ENCODE results near the gene RAD52. TPM values are rescaled to one million over a fixed set of nuclear protein-coding genes. Genes with fewer than 3 reads are reported as not detected.

RAD52 gene
- polyA plus RNA-seq, 1 donor from 2014 or later, result 25.5 TPM

DNA sequence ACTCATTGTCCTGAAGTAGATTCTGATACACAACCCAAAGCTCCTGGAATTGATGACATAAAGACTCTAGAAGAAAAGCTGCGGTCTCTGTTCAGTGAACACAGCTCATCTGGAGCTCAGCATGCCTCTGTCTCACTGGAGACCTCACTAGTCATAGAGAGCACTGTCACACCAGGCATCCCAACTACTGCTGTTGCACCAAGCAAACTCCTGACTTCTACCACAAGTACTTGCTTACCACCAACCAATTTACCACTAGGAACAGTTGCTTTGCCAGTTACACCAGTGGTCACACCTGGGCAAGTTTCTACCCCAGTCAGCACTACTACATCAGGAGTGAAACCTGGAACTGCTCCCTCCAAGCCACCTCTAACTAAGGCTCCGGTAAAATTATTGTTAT lies 63.8 kb downstream of the RAD52 start:
- Histone ChIP-seq H3K27ac (ENCODE audit: low read length) (no peak overlapping the region), H3K36me3 (ENCODE audit: insufficient read depth, low read length) (peaks cover 29% of the 10 kb centered on the region), H4K20me1 (ENCODE audit: insufficient read depth) (no peaks in the 10 kb centered on the region), H3K27me3 (ENCODE audit: insufficient read depth, low read depth, low read length) (no peaks in the 10 kb centered on the region), H3F3A (ENCODE audit: insufficient read depth, low read length, poor library complexity, severe bottlenecking) (no peaks in the 10 kb centered on the region), H3K79me2 (replicated peaks; ENCODE audit: insufficient read depth, low read length) (no peaks in the 10 kb centered on the region), H3K9me2 (ENCODE audit: insufficient read depth, low read length) (no peaks in the 10 kb centered on the region), H3K9me3 (ENCODE audit: low read length) (no peaks in the 10 kb centered on the region), H2AFZ (ENCODE audit: low read depth, low read length) (no peak overlapping the region), H3K9ac (ENCODE audit: low read length) (no peak overlapping the region), H3K4me2 (ENCODE audit: low read length) (no peak overlapping the region), H3K4me3 (ENCODE audit: low read length) (no peak overlapping the region)
- TF ChIP-seq EZH2 (IDR thresholded peaks at IDR 0.05; ENCODE audit: borderline replicate concordance, insufficient read depth, low read length, poor library complexity, severe bottlenecking), result no peak

DNA sequence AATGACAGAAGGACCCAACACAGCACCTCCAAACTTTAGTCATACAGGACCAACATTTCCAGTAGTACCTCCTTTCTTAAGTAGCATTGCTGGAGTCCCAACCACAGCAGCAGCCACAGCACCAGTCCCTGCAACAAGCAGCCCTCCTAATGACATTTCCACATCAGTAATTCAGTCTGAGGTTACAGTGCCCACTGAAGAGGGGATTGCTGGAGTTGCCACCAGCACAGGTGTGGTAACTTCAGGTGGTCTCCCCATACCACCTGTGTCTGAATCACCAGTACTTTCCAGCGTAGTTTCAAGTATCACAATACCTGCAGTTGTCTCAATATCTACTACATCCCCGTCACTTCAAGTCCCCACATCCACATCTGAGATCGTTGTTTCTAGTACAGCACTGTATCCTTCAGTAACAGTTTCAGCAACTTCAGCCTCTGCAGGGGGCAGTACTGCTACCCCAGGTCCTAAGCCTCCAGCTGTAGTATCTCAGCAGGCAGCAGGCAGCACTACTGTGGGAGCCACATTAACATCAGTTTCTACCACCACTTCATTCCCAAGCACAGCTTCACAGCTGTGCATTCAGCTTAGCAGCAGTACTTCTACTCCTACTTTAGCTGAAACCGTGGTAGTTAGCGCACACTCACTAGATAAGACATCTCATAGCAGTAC lies 64.6 kb downstream of the RAD52 start:
- no peaks in the 10 kb centered on the region for H3F3A ChIP-seq (ENCODE audit: insufficient read depth, low read length, poor library complexity, severe bottlenecking)
- no peaks in the 10 kb centered on the region for H4K20me1 ChIP-seq (ENCODE audit: insufficient read depth)
- no peak overlapping the region for H3K4me3 ChIP-seq (ENCODE audit: low read length)
- no peaks in the 10 kb centered on the region for H3K79me2 ChIP-seq (replicated peaks; ENCODE audit: insufficient read depth, low read length)
- H3K27ac ChIP-seq (ENCODE audit: low read length), result no peak overlapping the region
- no peak overlapping the region for H3K4me2 ChIP-seq (ENCODE audit: low read length)
- H3K36me3 ChIP-seq (ENCODE audit: insufficient read depth, low read length), result peaks cover 32% of the 10 kb centered on the region
- H3K9ac ChIP-seq (ENCODE audit: low read length), result no peak overlapping the region
- TF ChIP-seq EZH2 (IDR thresholded peaks at IDR 0.05; ENCODE audit: borderline replicate concordance, insufficient read depth, low read length, poor library complexity, severe bottlenecking), result no peak
- H3K27me3 ChIP-seq (ENCODE audit: insufficient read depth, low read depth, low read length), result no peaks in the 10 kb centered on the region
- H2AFZ ChIP-seq (ENCODE audit: low read depth, low read length), result no peak overlapping the region
- H3K9me2 ChIP-seq (ENCODE audit: insufficient read depth, low read length), result no peaks in the 10 kb centered on the region
- no peaks in the 10 kb centered on the region for H3K9me3 ChIP-seq (ENCODE audit: low read length)

DNA sequence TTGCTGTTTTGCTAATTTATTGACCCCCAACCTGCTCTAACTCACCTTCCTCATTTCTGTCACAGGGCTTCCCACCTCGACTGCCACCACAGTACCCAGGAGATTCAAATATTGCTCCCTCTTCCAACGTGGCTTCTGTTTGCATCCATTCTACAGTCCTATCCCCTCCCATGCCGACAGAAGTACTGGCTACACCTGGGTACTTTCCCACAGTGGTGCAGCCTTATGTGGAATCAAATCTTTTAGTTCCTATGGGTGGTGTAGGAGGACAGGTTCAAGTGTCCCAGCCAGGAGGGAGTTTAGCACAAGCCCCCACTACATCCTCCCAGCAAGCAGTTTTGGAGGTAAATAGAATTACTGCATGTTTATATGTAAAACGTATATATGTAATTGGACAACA lies 68.8 kb downstream of the RAD52 start:
- Histone ChIP-seq H3K9ac (ENCODE audit: low read length) (no peak overlapping the region), H3F3A (ENCODE audit: insufficient read depth, low read length, poor library complexity, severe bottlenecking) (no peaks in the 10 kb centered on the region), H3K9me3 (ENCODE audit: low read length) (no peaks in the 10 kb centered on the region), H3K27me3 (ENCODE audit: insufficient read depth, low read depth, low read length) (no peaks in the 10 kb centered on the region), H3K4me2 (ENCODE audit: low read length) (no peak overlapping the region), H3K27ac (ENCODE audit: low read length) (no peak overlapping the region), H2AFZ (ENCODE audit: low read depth, low read length) (no peak overlapping the region), H3K79me2 (replicated peaks; ENCODE audit: insufficient read depth, low read length) (no peaks in the 10 kb centered on the region), H3K36me3 (ENCODE audit: insufficient read depth, low read length) (peaks cover 36% of the 10 kb centered on the region), H3K4me3 (ENCODE audit: low read length) (no peak overlapping the region), H3K9me2 (ENCODE audit: insufficient read depth, low read length) (no peaks in the 10 kb centered on the region), H4K20me1 (ENCODE audit: insufficient read depth) (no peaks in the 10 kb centered on the region)
- TF ChIP-seq RAD21 (conservative IDR thresholded peaks at IDR 0.05), result no peak
- TF ChIP-seq, protein P1, sequence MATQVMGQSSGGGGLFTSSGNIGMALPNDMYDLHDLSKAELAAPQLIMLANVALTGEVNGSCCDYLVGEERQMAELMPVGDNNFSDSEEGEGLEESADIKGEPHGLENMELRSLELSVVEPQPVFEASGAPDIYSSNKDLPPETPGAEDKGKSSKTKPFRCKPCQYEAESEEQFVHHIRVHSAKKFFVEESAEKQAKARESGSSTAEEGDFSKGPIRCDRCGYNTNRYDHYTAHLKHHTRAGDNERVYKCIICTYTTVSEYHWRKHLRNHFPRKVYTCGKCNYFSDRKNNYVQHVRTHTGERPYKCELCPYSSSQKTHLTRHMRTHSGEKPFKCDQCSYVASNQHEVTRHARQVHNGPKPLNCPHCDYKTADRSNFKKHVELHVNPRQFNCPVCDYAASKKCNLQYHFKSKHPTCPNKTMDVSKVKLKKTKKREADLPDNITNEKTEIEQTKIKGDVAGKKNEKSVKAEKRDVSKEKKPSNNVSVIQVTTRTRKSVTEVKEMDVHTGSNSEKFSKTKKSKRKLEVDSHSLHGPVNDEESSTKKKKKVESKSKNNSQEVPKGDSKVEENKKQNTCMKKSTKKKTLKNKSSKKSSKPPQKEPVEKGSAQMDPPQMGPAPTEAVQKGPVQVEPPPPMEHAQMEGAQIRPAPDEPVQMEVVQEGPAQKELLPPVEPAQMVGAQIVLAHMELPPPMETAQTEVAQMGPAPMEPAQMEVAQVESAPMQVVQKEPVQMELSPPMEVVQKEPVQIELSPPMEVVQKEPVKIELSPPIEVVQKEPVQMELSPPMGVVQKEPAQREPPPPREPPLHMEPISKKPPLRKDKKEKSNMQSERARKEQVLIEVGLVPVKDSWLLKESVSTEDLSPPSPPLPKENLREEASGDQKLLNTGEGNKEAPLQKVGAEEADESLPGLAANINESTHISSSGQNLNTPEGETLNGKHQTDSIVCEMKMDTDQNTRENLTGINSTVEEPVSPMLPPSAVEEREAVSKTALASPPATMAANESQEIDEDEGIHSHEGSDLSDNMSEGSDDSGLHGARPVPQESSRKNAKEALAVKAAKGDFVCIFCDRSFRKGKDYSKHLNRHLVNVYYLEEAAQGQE (IDR thresholded peaks at IDR 0.05; ENCODE audit: borderline replicate concordance), result no peak
- no peak for TF ChIP-seq POLR2AphosphoS5 (IDR thresholded peaks at IDR 0.05)
- no peak for TF ChIP-seq SMC3 (conservative IDR thresholded peaks at IDR 0.05; ENCODE audit: poor library complexity)
- no peak for TF ChIP-seq MXI1 (conservative IDR thresholded peaks at IDR 0.05; ENCODE audit: poor library complexity, severe bottlenecking)
- no peak for TF ChIP-seq TAF1 (IDR thresholded peaks at IDR 0.05; ENCODE audit: low read depth)
- TF ChIP-seq EP300 (conservative IDR thresholded peaks at IDR 0.05; ENCODE audit: poor library complexity, severe bottlenecking), result no peak
- TF ChIP-seq EZH2 (IDR thresholded peaks at IDR 0.05; ENCODE audit: borderline replicate concordance, insufficient read depth, low read length, poor library complexity, severe bottlenecking), result no peak

Data from neural cell (in vitro differentiated cells).